Measurements from ENCODE around the gene SLC22A17. TPM values are rescaled to one million over a fixed set of nuclear protein-coding genes. Genes with fewer than 3 reads are reported as not detected.
"Not testable (repeated sequence)": the region's sequence is repeated elsewhere in the genome, so short reads cannot be mapped to it uniquely, and the experiment has no call there.

SLC22A17 gene
- total RNA-seq, 1 experiment from 2014 or later: 32.9 TPM

DNA sequence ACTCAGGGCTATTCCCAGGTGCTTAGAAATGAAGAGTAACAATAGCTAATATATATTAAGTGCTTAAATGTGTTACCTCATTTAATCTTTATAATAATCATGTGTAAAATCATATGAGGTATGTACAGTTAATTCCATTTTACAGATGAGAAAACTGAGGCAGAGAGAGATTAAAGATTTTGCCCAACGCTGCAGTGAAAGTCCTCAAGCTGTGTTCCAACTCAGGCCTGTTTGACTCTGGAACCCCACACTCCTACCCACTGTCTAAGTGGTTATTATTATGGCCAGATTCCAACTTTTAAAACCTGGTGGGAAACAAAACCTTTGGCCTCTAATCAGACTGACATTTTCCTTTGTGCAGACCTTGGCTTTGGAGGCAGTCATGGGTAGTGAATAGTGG lies 34.3 kb upstream of the SLC22A17 start:
- H3K36me3 ChIP-seq (replicated peaks; ENCODE audit: control insufficient read depth, insufficient read depth, low read length): no peaks in the 10 kb centered on the region
- no peak overlapping the region for H3K4me3 ChIP-seq (ENCODE audit: insufficient read depth, low read depth, low read length)
- DNase-seq: no peak
- peaks cover 1% of the 10 kb centered on the region; the same call in 1 of the 2 replicates for H3K27me3 ChIP-seq (ENCODE audit: control insufficient read depth, insufficient read depth, low read length)

DNA sequence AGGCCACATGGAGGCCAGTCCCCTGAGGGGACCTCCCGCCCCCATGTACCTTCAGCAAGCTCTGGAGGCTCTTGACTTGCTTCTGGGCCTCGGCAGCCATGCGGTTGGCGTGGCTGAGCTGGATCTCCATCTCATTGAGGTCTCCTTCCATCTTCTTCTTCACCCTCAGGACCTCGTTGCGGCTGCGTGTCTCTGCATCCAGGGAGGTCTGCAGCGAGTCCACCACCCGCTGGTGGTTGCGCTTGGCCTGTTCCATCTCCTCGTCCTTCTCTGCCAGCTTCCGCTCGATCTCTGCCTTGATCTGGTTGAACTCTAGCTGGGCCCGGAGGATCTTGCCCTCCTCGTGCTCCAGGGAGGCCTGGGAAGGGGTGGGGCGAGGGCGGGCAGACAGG lies 33.6 kb upstream of the SLC22A17 start:
- H3K36me3 ChIP-seq (replicated peaks; ENCODE audit: control insufficient read depth, insufficient read depth, low read length); DNase-seq; H3K4me3 ChIP-seq (ENCODE audit: insufficient read depth, low read depth, low read length); H3K27me3 ChIP-seq (ENCODE audit: control insufficient read depth, insufficient read depth, low read length): not testable (repeated sequence)

DNA sequence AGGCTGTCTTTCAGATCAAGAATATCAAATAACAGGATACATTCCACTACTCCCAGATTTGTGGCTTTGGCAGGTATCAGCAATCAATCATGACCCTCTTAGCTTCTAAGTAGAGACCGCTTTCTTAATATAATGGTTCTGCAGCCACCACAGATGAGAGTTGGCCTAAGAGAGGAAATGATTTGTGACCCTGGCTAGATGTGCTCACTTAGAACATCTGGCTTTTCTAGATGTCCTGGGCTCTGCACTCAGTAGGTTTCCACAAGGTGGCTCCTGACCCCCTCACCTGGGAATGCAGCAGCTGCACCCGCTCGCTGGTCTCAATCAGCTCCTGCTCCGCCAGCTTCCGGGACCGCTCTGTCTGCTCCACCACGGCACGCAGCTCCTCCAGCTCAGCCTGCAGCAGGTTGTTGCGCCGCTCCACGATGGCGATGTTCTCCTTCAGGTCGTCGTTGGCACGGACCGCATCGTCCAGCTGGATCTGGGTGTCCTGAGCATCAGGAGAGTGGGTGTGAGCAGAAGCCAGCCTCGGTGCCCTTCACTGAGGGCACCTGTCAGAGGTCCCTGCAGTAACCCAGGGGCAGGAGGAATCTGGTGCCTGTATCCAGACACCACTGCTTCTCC lies 33.1 kb upstream of the SLC22A17 start:
- H3K4me3 ChIP-seq (ENCODE audit: insufficient read depth, low read depth, low read length): no peak overlapping the region
- DNase-seq: peak; percentile 69
- no peaks in the 10 kb centered on the region for H3K36me3 ChIP-seq (replicated peaks; ENCODE audit: control insufficient read depth, insufficient read depth, low read length)
- H3K27me3 ChIP-seq (ENCODE audit: control insufficient read depth, insufficient read depth, low read length): peaks cover 1% of the 10 kb centered on the region; the same call in 1 of the 2 replicates

DNA sequence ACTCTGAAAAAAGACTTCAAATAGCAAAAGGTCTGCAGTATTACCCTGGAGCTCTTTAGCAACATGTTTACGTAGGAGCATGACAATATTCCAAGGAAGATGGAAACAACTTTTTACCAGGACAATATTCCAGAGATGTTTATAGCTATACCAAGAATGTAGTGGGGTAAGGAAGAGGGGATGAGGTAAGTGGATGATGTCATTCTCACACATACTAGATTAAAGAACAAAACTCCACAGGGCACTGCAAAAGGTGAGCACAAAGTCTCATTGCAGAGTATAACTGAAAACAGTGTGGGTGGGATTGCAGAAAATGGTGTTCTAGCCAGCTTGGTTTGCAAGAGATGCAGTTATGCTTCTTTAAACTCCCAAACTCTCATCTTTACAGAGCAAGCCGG lies 32.6 kb upstream of the SLC22A17 start:
- no peak for DNase-seq
- H3K4me3 ChIP-seq (ENCODE audit: insufficient read depth, low read depth, low read length): no peak overlapping the region
- H3K27me3 ChIP-seq (ENCODE audit: control insufficient read depth, insufficient read depth, low read length): peaks cover 1% of the 10 kb centered on the region; the same call in 1 of the 2 replicates
- H3K36me3 ChIP-seq (replicated peaks; ENCODE audit: control insufficient read depth, insufficient read depth, low read length): no peaks in the 10 kb centered on the region

DNA sequence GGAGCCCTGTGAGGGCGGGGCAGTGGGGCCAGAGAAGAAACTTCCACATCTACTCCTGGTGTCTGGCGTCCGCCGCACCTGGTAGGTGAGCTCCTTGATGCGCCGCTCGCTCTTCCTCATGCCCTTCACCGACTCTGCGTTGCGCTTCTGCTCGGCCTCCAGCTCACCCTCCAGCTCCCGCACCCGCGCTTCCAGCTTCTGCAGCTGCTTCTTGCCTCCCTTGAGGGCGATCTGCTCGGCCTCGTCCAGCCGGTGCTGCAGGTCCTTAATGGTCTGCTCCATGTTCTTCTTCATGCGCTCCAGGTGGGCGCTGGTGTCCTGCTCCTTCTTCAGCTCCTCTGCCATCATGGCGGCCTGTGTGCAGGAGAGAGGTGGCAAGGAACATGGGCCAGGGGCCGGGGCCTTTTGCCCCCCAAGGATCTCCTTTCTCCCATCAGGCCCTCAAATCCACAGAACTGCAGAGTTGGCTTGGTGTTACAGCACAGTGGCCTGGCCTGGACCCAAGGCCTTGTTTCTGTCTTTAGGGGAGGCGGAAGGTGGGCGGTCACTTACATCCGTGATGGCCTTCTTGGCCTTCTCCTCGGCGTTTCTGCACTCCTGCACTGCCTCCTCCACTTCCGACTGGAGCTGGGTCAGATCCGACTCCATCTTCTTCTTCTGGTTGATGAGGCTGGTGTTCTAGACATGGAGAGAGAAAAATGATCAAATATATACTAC lies 31.8 kb upstream of the SLC22A17 start:
- H3K36me3 ChIP-seq (replicated peaks; ENCODE audit: control insufficient read depth, insufficient read depth, low read length): no peaks in the 10 kb centered on the region
- H3K4me3 ChIP-seq (ENCODE audit: insufficient read depth, low read depth, low read length): no peak overlapping the region
- DNase-seq: no peak

DNA sequence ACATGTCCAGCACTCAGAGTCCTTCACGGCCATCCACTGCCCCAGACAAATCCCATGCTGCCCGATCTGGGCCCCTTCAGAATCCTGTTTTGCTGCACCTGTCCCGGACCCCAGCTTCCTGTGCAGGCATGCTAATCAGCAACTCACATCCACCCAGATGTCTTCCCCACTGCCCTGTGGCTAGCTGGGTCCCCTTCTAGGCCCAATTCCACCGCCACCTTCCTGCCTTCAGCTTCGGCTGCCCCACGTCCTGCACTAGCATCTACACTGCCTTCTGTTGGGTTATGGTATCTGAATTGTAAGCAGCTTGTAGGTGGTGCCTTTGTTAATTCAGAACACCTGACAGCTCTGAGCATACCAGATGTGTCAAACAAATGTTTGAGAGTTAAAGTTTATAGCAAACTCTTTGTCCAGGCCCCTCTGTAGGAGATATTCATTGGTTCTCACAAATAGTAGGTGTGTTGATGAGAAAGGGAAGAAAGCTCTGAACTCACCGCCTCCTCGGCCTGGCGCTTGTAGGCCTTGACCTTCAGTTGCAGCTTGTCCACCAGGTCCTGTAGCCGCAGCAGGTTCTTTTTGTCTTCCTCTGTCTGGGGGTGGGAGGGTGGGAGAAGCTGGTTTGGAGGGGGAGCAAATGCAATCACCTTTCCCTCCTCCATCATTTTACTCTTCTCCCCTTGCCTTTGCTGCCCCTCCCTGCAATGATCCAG lies 30.2 kb upstream of the SLC22A17 start:
- Histone ChIP-seq H3K4me3 (ENCODE audit: insufficient read depth, low read depth, low read length) (no peak overlapping the region), H3K36me3 (replicated peaks; ENCODE audit: control insufficient read depth, insufficient read depth, low read length) (no peaks in the 10 kb centered on the region), H3K27me3 (ENCODE audit: control insufficient read depth, insufficient read depth, low read length) (peaks cover 1% of the 10 kb centered on the region)
- DNase-seq: no peak

More for the DNA sequence above, 31.8 kb upstream of the SLC22A17 start:
- H3K27me3 ChIP-seq (ENCODE audit: control insufficient read depth, insufficient read depth, low read length): peaks cover 1% of the 10 kb centered on the region; the same call in 1 of the 2 replicates

DNA sequence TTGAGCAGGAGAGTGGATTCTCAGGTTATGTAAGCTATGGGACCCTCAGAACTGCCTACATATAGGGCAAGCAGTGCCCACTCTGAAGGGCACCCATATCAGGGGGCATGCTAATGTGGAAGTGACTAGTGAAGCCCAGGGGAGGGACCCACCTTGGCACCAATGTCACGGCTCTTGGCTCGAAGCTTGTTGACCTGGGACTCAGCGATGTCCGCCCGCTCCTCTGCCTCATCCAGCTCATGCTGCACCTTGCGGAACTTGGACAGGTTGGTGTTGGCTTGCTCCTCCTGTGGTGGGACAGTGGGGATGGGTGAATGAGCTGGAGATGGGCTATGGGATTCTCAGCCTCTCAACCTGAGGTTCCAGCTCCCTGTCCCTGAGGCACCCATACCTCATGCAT lies 29.6 kb upstream of the SLC22A17 start:
- no peak for DNase-seq
- Histone ChIP-seq H3K27me3 (ENCODE audit: control insufficient read depth, insufficient read depth, low read length) (peaks cover 1% of the 10 kb centered on the region), H3K36me3 (replicated peaks; ENCODE audit: control insufficient read depth, insufficient read depth, low read length) (no peaks in the 10 kb centered on the region), H3K4me3 (ENCODE audit: insufficient read depth, low read depth, low read length) (no peak overlapping the region)

DNA sequence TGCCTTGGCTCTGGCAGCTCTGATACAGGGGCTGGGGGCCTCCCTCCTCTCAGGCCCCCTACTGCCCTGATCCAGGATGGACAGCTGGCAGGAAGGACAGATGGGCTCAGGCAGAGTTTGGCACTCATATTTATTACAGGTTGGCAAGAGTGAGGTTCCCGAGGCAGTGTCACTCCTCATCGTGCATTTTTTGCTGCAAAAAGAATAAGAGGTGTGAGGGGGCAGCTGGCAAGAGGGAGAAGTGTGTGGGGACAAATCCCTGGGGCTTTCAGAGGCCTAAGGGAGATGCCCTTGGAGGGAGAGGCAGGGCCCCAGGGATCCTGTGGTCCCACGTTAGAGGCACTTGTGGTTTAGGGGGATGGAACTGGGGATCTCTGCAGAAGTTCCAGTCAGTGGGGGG lies 29.2 kb upstream of the SLC22A17 start:
- Histone ChIP-seq H3K4me3 (ENCODE audit: insufficient read depth, low read depth, low read length) (no peak overlapping the region), H3K27me3 (ENCODE audit: control insufficient read depth, insufficient read depth, low read length) (peaks cover 3% of the 10 kb centered on the region), H3K36me3 (replicated peaks; ENCODE audit: control insufficient read depth, insufficient read depth, low read length) (no peaks in the 10 kb centered on the region)
- DNase-seq: no peak

DNA sequence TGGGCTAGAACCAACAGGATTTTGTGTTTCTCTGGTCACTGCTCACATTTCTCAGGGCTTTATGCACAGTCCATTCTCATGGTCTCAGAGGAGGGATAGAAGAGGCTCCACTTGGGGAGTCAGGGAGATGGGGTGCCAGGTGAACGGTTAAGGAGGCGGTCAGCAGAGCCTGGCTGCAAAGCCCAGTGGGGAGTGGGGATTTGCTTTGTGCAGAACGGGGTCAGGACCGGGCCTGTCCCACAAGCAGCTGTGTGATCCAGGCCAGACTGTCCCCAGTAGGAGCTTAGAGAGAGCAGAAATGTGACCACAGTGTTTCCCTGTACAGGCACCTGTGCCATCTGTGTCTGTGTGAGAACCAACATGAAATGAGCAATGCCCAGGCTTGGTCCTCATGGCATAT lies 28.3 kb upstream of the SLC22A17 start:
- H3K36me3 ChIP-seq (replicated peaks; ENCODE audit: control insufficient read depth, insufficient read depth, low read length): no peaks in the 10 kb centered on the region
- no peak overlapping the region for H3K4me3 ChIP-seq (ENCODE audit: insufficient read depth, low read depth, low read length)
- H3K27me3 ChIP-seq (ENCODE audit: control insufficient read depth, insufficient read depth, low read length): peaks cover 3% of the 10 kb centered on the region
- no peak for DNase-seq

DNA sequence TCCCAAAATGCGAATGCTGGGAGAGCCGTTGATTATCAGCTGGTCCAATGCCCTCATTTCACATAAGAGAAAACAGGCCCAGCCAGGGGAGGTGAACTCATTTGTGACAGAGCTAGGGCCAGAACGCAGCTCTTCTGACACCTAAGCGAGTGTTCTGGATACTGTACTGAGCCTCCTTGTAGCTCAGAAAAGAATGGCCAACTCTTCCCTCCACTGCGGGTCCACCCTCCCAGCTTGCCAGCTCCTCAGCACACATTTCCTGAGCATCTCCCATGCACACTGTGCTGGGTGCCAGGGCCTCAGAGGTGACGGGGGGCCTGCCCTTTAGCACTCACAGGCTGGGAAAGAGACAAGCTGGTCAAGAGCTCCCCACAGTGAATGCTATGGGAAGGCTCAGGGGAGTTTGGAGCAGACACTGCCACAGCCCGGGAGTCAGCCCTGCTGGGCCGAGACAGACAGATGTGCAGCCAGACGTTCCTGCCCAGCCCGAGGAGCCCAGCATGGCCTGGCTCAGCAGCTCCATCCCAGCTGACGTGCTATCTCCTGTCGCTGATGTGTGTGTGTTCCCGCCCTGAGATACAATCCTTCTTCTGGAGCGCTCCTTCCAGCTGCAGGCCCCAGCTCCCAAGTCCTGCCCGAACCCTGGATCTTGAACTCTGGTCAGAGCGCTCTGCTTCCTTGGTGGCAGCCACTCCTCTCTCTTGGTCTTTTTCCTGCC lies 27.7 kb upstream of the SLC22A17 start:
- Histone ChIP-seq H3K4me3 (ENCODE audit: insufficient read depth, low read depth, low read length) (no peak overlapping the region), H3K36me3 (replicated peaks; ENCODE audit: control insufficient read depth, insufficient read depth, low read length) (no peaks in the 10 kb centered on the region), H3K27me3 (ENCODE audit: control insufficient read depth, insufficient read depth, low read length) (peaks cover 4% of the 10 kb centered on the region)
- DNase-seq: no peak

DNA sequence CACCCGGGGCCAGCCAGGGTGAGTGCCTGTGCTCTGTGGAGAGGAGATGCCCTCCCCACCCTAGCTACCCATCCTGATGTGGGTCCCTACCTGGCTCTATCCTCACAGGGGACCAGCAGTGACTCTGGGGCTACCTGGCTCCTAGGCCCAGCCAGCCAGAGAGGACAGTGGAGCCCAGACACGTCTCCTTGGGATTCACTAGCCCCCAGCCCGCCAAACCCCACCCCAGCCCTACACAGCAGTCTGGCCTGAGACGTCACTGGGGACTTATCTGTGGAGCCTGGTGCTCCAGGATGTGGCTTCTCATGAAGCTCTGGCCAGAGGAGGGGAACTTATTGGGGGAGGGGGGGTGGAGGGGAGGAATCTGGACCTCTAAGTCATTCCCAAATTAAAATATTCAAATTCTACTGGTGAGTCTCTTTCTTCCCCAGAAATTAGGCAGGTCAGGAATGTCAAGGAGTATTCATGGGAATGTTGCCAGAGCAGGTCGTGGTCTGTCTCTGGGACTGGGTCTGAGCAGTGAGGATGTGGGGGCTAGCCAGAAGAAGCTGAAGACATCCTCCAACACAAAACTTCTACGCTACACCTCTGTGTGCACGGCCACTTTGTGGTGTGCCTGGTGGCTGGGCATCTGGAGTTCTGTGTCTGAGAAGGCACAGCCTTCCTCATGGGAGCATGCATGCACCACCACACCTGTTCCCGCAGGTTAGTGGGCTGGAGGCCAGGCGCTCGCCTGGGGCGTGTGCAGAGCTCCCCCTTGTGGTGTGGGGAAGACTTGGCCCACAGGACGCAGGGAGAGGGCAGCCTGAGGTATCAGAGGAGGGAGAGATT lies 26.9 kb upstream of the SLC22A17 start:
- DNase-seq: peak; percentile 93
- Histone ChIP-seq H3K27me3 (ENCODE audit: control insufficient read depth, insufficient read depth, low read length) (peaks cover 4% of the 10 kb centered on the region), H3K36me3 (replicated peaks; ENCODE audit: control insufficient read depth, insufficient read depth, low read length) (no peaks in the 10 kb centered on the region), H3K4me3 (ENCODE audit: insufficient read depth, low read depth, low read length) (no peak overlapping the region)

DNA sequence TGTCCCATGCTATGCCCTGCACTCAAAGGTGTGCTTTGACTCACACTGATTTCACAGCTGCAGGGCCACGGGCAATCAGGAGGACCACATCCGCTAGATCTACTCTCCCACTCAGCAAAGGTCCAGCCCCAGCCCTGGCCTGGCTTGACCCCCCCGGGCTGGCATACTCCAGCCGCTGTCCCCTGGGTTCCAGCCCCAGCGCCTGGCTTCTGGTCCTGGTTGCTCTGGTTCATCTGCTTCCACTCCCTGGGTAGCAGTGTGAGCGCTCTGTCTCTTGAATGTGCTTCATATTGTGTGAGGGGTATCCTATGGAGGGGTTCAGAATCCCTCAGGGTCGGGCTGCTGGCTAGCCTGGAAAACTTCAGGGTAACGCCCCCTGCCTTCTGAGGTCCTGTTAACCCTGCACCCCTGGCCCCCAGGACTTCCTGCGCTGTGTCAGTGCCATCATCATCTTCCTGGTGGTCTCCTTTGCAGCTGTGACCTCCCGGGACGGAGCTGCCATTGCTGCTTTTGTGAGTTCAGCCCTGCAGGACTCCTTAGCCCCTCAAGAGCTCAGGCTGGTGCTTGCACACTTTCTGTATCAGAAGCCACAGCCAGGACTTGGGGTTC lies 26.0 kb upstream of the SLC22A17 start:
- no peaks in the 10 kb centered on the region for H3K36me3 ChIP-seq (replicated peaks; ENCODE audit: control insufficient read depth, insufficient read depth, low read length)
- H3K27me3 ChIP-seq (ENCODE audit: control insufficient read depth, insufficient read depth, low read length): peaks cover 4% of the 10 kb centered on the region
- DNase-seq: no peak
- no peak overlapping the region for H3K4me3 ChIP-seq (ENCODE audit: insufficient read depth, low read depth, low read length)

DNA sequence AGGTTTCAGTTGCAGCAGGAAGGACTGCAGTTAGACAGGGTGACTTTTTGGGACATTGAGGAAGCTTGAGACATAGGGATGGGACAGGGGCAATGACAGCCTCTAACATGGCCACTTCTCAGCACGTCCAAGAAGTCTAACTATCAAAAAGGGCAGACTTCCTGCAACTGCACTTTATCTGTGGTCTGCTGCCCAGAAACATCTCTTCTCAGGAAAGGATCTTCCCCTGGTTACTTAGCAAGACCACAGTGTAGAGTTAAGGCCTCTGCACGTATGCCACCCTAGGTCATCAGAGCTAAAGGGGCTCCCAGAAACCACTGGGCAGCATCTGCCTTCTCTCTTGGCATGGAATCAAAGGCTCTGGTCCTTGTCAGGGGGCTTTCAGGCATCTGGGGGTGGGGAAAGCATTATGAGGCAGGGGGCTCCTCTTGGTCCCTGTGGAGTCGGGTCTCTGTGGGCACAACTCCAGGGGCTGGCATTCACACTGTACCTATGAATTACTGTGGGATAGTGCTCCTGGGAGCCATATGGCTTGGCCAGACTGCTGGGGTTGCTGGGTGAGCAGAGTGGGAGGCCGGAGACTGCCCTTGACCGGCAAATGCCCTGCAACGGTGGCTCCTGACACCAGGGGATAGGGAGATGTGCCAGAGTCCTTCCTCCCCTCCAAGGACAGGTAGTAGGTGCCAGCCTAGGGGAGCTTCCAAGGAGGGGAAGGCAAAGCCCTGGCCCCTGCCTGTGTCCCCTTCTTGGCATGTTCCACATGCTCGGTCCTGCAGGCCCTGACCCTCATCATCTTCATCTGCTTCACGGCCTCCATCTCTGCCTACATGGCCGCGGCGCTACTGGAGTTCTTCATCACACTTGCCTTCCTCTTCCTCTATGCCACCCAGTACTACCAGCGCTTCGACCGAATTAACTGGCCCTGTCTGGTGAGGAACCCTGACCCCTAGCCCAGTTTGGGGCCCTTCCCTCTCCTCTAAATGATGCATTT lies 25.2 kb upstream of the SLC22A17 start:
- Histone ChIP-seq H3K4me3 (ENCODE audit: insufficient read depth, low read depth, low read length) (no peak overlapping the region), H3K36me3 (replicated peaks; ENCODE audit: control insufficient read depth, insufficient read depth, low read length) (no peaks in the 10 kb centered on the region), H3K27me3 (ENCODE audit: control insufficient read depth, insufficient read depth, low read length) (peaks cover 4% of the 10 kb centered on the region)
- DNase-seq: no peak
